Measurements from ENCODE around the gene ALDH1B1. TPM values are rescaled to one million over a fixed set of nuclear protein-coding genes. Genes with fewer than 3 reads are reported as not detected.
A peak's percentile ranks its signal among the peaks of the same experiment; 100 is the strongest.

ALDH1B1 gene
- total and polyA plus RNA-seq, 9 of the 15 experiments (the other 6 are each of a cell fraction or from before 2014, with no cell fraction given): 8.6 to 46.5 (median 30.8) TPM

GRCh38 chr9:38395653-38396370 is 3.3 kb downstream of the ALDH1B1 start:
- 95% methylated on average over 27 of the region's 30 CpGs for WGBS (ENCODE audit: insufficient coverage, low coverage, missing lambda C conversion rate)
- CTCF ChIA-PET (ENCODE audit: low intra/inter-chr PET ratio): no interaction called here
- Histone ChIP-seq H3K4me3 (no peak overlapping the region), H3K4me2 (ENCODE audit: insufficient read depth, low read length) (no peak overlapping the region), H4K20me1 (replicated peaks; ENCODE audit: control insufficient read depth, insufficient read depth, low read length) (peaks cover 3% of the 10 kb centered on the region), H3K9me3 (replicated peaks; ENCODE audit: control insufficient read depth, insufficient read depth, low read depth, low read length) (no peaks in the 10 kb centered on the region), H3K79me2 (ENCODE audit: control insufficient read depth, insufficient read depth, low read length) (peaks cover 31% of the 10 kb centered on the region), H3K27me3 (ENCODE audit: control insufficient read depth in 2 of 2, insufficient read depth in 2 of 2, low read length in 2 of 2) (no peaks in the 10 kb centered on the region), H3K4me1 (replicated peaks in 1 of 2; ENCODE audit: control insufficient read depth in 2 of 2, insufficient read depth in 2 of 2, low read length in 2 of 2) (peaks cover 20 to 39% of the 10 kb centered on the region in 2 experiments; a peak in 4 of 5 replicates), H3K27ac (ENCODE audit: extremely low read depth, low read depth, low read length) (no peak overlapping the region), H3K36me3 (ENCODE audit: control insufficient read depth, insufficient read depth, low read length) (peaks cover 46% of the 10 kb centered on the region; the same call in 2 of the 3 replicates), H2AFZ (ENCODE audit: low read depth, low read length) (no peak overlapping the region), H3K9me1 (ENCODE audit: control insufficient read depth, insufficient read depth, low read length) (no peaks in the 10 kb centered on the region), H3K9ac (ENCODE audit: insufficient read depth in 1 of 2, low read depth in 2 of 2, low read length in 2 of 2) (no peak overlapping the region)
- no peak for FAIRE-seq
- TF ChIP-seq RBFOX2 (IDR thresholded peaks at IDR 0.05; ENCODE audit: low read depth, low read length) (0 out of 2 replicates have a peak, but pooled peaks have one; percentile 15), NR0B1 (IDR thresholded peaks at IDR 0.05; ENCODE audit: partially characterized antibody) (no peak)
- in situ Hi-C loops (cut with MboI): no loop called here
- ATAC-seq: no peak
- no peak for DNase-seq (ENCODE audit: extremely low read depth in 1 of 4, low spot score in 3 of 4)
- intact Hi-C loops (cut with micrococcal nuclease): no loop called here
- POLR2A ChIA-PET: interaction anchor here (0.6 to 1.3 kb wide), 3 partner anchors 14 to 25 kb away, joined by 3 to 5 read pairs (median 3); no protein-coding TSS in a partner anchor
- BruUV-seq (replicated peaks): no TSS peak

- POLR2A ChIA-PET: no interaction called here
- BruUV-seq (replicated peaks): no TSS peak
- Histone ChIP-seq H3K9ac (ENCODE audit: insufficient read depth in 1 of 2, low read depth in 2 of 2, low read length in 2 of 2) (no peak overlapping the region; a peak in 1 of 4 replicates), H2AFZ (ENCODE audit: low read depth, low read length) (no peak overlapping the region), H3K27me3 (ENCODE audit: control insufficient read depth in 2 of 2, insufficient read depth in 2 of 2, low read length in 2 of 2) (no peaks in the 10 kb centered on the region), H3K36me3 (ENCODE audit: control insufficient read depth, insufficient read depth, low read length) (peaks cover 46% of the 10 kb centered on the region; the same call in 2 of the 3 replicates), H4K20me1 (replicated peaks; ENCODE audit: control insufficient read depth, insufficient read depth, low read length) (peaks cover 3% of the 10 kb centered on the region), H3K4me3 (no peak overlapping the region), H3K9me1 (ENCODE audit: control insufficient read depth, insufficient read depth, low read length) (no peaks in the 10 kb centered on the region), H3K4me1 (replicated peaks in 1 of 2; ENCODE audit: control insufficient read depth in 2 of 2, insufficient read depth in 2 of 2, low read length in 2 of 2) (peaks cover 15 to 34% of the 10 kb centered on the region in 2 experiments; a peak in 4 of 5 replicates), H3K9me3 (replicated peaks; ENCODE audit: control insufficient read depth, insufficient read depth, low read depth, low read length) (no peaks in the 10 kb centered on the region), H3K4me2 (ENCODE audit: insufficient read depth, low read length) (no peak overlapping the region), H3K27ac (ENCODE audit: extremely low read depth, low read depth, low read length) (no peak overlapping the region), H3K79me2 (ENCODE audit: control insufficient read depth, insufficient read depth, low read length) (peaks cover 31% of the 10 kb centered on the region)
- no peak for FAIRE-seq
- CTCF ChIA-PET (ENCODE audit: low intra/inter-chr PET ratio): no interaction called here
- no peak for DNase-seq (ENCODE audit: extremely low read depth in 1 of 4, low spot score in 3 of 4)
- in situ Hi-C loops (cut with MboI): no loop called here
- no peak for ATAC-seq
- intact Hi-C loops (cut with micrococcal nuclease): no loop called here
- 88% methylated on average over 10 of the region's 10 CpGs for WGBS (ENCODE audit: insufficient coverage, low coverage, missing lambda C conversion rate)
- TF ChIP-seq ZNF224 (CRISPR knock-in tag; IDR thresholded peaks at IDR 0.05): no peak
- TF ChIP-seq ZNF445 (CRISPR knock-in tag; IDR thresholded peaks at IDR 0.05; ENCODE audit: low read depth): no peak
- TF ChIP-seq ZNF347 (CRISPR knock-in tag; IDR thresholded peaks at IDR 0.05; ENCODE audit: low read depth): no peak
- no peak for TF ChIP-seq SRSF1 (IDR thresholded peaks at IDR 0.05; ENCODE audit: low read depth, low read length)
- TF ChIP-seq OTX1 (CRISPR knock-in tag; IDR thresholded peaks at IDR 0.05): no peak
- TF ChIP-seq ARID3B (CRISPR knock-in tag; IDR thresholded peaks at IDR 0.05; ENCODE audit: borderline replicate concordance): no peak
- TF ChIP-seq JUN (IDR thresholded peaks at IDR 0.05; ENCODE audit: borderline replicate concordance, low read depth, low read length): no peak
- TF ChIP-seq JUN (CRISPR knock-in tag; IDR thresholded peaks at IDR 0.05; ENCODE audit: borderline replicate concordance): no peak
- TF ChIP-seq ZNF41 (CRISPR knock-in tag; conservative IDR thresholded peaks at IDR 0.05): no peak
- no peak for TF ChIP-seq ZFP30 (CRISPR knock-in tag; IDR thresholded peaks at IDR 0.05; ENCODE audit: borderline replicate concordance)
Measured at GRCh38 chr9:38396371-38396671, 3.8 kb downstream of the ALDH1B1 start.
